Activated T-cell treated with anti-CD3 and anti-CD28 coated beads for 24 hours (primary cell): Measurements from ENCODE around the gene PLEKHG4B.
A peak's percentile ranks its signal among the peaks of the same experiment; 100 is the strongest.
"Not testable (repeated sequence)": the region's sequence is repeated elsewhere in the genome, so short reads cannot be mapped to it uniquely, and the experiment has no call there.

Source experiments
- DNase-seq: peaks from one replicate; pipeline ENCODE4 v3.0.0-alpha.2; 2020; ENCODE audit warnings: low read depth

PLEKHG4B gene

DNA sequence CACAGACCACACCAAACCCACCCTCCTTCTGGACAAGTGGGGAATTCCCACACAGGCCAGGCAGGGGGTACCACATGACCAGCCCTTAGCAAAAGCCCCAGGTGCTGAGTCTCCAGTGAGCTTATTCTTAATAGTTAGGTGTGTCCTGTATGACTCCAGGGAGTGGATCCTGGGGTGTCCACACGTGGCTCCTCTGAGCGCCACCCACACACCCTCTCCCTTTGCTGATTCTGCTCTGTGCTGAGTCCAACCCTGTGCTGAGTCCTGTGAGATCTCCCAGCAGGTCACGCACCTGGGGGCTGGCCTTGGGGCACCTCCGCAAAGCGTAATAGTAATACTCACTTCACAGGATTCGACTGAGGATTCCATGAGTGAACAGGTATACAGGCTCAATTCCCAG lies 112.0 kb downstream of the PLEKHG4B start:
- no peak for DNase-seq

DNA sequence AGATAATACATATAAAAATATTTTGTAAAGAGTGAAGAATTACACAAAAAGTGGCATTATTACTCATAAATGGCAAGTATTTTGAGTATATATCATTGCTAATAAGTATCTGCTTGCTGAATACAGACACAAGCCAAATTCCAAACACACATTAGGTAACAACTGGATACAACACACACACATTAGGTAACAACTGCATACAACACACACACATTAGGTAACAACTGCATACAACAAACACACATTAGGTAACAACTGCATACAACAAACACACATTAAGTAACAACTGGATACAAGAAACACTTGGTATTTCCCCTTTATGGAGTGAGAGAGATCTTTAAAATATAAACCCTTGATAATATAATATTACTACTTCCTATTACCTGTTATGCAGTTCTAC lies 112.5 kb downstream of the PLEKHG4B start:
- DNase-seq: no peak

DNA sequence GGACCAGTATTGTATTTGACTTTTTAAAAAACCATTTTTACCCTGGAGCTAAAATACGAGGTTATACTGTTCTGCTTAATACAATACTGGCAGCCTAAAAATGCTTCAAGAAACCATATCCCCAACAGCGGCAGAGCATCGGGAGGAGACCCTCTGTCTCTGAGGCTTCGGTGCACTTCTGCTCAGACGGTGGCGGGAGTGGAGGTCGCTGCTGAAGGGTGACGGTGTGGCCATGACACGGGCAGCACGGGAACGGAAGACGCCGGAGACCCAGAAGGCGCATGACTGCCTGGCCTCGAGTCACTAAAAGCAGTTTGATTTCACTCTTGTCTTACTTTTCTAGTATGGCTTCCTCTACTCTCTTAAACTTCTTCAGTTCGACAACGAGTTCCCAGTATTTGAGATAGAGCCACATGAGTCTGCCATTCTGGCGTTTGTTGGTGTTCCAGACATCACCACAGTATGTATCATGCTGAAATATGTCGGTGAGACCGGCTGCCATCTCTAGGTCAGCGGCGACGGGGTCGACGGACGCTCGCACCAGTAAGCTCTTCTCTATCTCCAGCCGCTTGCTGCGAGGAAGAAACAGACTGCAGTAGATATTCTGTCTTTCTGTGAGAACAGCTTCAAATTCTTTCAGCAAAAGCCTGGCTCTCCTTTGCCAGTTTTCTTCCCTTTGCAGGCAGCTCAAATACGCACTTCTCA lies 113.2 kb downstream of the PLEKHG4B start:
- no peak for DNase-seq

DNA sequence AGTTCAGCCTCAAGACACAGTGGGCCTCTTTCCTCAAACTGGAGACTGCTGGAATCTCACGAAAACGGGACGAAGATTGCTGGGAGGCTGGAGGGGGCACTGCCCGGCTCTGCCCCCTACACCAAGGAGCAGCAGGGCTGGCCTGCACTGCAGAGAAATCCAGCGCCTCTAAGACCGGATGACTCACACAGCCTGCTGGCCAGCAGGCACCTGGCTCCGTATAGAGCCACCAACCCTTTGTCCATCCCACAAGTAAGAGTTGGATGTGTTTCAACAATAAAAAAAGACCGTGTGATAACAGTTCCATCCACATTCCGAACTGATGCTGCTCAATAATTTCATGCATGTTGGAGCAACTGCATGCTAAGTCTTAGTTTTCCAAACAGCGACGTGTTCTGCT lies 114.4 kb downstream of the PLEKHG4B start:
- no peak for DNase-seq

DNA sequence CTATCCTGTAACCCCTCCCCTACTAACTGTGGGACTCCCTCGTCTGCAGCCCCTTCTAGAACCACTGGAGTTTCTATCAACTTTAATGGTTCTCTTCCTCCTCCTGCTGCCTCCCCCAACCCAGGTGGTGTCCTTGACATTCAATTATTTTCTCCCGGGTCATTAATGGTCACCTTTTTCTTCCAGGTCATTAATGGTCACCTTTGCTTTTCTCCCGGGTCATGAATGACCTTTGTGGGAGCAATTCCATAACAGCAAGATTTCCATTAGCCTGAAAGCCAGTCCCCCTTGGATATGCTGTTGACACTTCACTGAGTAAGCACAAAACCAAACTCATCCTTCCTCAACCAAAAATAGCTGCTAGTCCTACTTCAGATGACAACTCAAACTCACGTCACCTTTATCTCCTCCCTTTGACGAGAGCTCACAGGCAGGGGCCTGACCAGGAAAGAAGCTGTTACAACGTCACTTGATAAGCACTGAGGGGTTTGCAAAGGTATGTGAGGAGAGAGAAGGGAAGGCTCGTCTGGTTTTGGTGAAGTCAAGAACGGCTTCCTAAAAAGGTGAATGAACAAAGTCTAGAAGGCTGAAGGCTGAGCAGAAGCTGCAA lies 115.1 kb downstream of the PLEKHG4B start:
- DNase-seq: no peak

DNA sequence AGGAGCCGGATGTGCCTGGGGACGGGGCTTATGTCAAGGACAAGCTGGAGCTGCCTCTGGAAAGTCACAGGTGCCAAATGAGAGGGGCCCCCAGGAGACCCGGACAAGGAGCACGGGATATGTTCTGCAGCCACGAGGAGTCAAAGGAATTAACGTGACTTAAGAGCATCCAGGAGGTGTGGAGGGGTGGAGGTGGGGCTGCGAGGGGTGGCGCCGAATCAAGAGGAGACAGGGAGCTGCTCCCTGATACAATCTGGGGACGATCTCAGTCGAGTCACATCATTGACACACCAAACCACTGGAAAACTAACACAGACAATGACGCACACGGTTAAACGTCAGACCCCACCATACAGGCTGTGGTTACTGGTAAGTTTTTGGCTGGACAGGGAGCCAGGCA lies 115.6 kb downstream of the PLEKHG4B start:
- DNase-seq: no peak

DNA sequence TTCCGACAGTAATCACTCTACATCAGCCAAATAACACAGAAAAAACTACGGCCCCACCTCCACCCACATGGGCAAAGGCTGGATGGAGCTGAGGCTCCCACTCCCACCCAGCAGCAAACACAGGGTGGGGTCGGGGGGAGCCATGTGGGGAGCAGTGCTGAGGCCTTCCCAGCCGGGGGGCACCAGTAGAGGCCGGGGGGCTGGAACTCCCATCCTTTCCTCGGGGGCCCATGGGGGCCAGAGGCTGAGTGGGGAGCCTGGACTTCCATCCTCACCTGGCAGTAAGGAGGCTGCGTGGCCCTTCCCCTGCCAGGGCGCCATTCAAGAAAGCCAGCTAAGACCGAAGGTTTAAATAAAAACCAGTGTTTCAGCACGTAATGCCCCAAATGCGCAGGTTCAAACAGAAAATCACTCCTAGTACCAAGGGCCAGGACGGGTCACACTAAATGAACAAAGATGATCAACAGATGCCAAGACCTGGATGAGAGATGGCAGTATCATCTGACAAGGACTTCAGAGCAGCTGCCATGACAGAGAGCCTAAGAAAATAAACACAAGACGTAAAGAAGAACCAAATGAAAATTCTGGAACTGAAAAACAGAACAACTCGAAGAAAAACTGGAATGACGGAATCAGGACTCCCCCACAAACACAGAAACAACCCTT lies 116.6 kb downstream of the PLEKHG4B start:
- no peak for DNase-seq

DNA sequence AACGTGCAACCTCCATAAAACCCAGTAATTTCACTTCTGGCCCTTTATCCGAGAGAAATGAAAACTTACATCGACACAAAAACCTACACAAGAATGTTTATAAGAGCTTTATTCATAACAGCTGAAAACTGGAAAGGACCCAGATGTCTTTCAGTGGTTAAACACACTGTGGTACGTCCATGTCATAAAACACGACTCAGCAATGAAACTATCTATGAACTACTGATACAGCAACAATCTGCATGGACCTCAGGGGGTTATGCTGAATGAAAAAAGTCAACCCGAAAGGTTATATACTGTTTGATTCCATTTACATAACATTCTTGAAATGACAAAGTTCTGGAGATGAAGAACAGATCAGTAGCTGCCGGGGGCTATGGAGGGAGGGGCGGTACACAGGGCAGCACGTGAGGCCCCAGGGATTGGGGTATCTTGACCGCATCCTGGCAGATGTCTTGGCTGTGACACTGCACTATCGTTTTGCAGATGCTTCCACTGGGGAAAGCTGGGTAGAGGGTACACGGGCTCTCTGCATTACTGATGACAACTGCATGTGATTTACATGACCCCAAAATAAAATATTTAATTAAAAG lies 121.9 kb downstream of the PLEKHG4B start:
- DNase-seq: no peak

DNA sequence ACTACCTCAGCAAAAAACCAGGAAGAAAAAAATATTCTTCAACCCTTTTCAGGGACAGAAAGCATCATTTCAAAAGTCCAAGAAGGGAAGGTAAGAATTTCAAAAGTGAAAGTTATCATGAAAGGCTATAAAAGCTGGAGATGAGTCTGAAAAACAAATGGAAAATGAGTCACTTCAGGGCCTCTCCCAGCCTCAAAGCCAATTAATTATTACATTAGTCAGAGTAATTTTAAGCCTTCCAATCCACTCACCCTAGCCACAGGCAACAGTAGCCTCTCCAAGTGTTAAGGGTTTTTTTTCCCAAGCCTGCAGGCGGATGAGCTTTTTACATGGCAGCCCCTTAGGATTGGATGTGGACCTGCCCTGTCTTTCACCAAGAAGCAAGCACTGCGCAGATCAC lies 123.3 kb downstream of the PLEKHG4B start:
- DNase-seq: not testable (repeated sequence)

DNA sequence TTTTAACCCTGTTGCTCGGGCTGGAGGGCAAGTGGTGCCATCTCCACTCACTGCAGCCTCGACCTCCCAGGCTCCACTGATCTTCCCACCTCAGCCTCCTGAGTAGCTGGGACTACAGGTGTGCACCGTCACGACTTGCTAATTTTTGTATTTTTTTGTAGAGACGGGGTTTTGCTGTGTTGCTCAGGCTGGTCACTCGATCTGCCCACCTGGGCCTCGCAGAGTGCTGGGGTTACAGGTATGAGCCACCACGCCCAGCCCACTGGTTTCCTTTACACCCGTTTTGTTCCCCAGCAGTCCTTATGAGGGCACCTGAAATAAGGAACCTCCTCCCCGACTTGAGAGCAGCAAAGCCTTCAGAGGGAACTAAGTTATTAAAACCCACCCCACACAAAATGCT lies 124.1 kb downstream of the PLEKHG4B start:
- not testable (repeated sequence) for DNase-seq

DNA sequence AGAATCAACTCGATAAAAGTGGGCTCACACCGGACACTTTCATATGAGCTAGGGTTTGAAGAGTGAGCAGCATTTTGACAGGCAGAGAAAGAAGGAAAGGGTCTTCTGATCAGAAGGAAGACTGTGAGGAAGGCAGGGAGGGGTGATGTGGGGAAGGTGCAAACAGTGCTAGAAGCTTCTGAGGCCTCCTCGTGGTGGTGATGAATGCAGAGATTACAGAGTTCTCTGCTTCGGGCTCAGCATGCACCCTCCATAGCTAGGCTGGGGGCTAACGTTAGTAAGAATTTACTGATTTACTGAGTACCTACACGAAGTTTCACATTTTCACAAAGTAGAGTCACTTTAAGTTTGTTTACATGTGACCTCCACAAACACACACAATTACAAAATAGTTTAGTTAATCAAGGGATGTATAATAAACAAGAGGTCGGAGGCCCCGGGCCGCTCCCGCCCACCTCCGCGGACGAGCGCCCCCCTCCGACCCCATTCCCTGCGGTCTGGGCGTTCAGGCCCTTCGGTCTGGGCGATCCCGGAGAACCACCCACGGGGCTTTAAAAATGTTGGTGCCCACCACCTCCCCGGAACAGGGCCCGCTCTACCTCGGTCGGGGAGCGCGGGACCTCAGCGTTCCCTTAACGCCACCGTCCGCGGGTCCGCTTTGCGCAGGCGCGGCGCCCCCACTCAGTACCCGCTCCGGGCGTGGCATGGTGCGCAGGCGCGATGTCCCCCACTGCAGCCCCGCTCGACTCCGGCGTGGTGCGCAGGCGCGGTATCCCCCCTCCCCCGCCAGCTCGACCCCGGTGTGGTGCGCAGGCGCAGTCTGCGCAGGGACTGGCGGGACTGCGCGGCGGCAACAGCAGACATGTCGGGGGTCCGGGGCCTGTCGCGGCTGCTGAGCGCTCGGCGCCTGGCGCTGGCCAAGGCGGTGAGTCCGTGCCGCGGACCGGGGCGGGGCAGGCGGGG lies 125.8 kb downstream of the PLEKHG4B start, which contains the start of the genes CCDC127 and SDHA:
CCDC127 (minus strand) TSS at position 660 of the 963 bp plus-strand sequence. CDS start 1,304 bp downstream, outside the sequence.
SDHA (plus strand) TSS at position 827 of the 963 bp plus-strand sequence; CDS start at position 863, 36 bp downstream.
- DNase-seq: peak; percentile 99

DNA sequence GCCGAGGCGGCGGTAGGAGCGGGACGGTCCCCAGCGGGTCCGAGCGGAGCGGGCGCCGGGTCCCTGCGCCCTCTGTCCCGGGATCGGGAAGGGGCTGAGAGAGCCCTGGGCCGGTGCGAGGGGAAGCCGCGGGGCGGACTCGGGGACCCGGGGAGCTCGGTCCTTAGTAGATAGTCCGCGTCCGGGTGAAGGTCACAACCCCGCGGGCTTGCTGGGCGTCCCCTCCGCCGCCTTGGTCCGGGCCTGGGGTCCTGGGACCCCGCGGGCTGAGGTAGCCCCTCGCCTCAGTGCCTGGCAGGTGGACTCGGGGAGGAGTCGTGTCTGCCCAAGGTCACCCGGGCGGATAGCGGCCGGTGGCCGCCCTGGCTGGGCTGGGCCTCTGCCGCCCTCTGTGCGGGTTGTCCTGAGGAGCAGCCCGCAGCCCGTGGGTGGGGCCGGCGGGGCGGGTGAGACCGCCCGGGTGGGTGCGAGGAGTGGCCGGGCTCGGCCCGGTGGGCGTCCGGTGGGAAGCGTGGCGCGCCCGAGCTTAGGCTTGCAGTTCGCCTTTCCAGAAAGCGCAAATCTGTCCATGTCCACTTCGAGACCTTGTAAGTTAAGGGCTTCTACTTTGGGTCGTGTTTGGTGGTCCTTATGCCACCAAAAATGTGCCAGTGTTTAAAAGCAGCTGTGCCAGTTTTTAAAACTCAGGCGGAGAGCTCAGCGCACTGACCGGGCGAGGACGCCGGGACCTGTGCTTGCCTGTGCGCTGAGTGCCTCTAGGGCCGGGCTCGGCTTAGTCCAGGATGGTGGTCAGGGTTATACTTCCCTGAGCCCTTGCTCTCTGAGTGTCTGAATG lies 126.7 kb downstream of the PLEKHG4B start:
- DNase-seq: no peak

DNA sequence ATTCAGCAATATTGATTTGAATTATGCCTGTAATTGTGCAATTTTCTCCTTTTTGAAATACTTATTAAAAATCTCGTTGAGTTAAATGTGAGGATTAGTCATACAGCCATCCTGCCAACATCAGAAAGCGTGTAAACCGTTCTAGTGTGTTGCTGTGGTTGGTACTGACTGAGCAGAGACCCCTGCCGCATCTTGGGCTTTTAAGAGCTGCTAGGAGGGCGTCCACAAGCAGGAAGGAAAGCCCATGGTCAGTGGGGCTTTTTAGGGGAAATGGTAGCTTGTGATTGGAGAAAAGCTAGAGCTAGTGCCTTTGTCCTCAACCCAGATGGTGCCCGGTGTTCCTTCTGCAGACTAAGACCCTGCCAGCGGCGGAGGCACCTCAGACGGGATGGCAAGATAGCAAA lies 127.5 kb downstream of the PLEKHG4B start:
- DNase-seq: no peak

DNA sequence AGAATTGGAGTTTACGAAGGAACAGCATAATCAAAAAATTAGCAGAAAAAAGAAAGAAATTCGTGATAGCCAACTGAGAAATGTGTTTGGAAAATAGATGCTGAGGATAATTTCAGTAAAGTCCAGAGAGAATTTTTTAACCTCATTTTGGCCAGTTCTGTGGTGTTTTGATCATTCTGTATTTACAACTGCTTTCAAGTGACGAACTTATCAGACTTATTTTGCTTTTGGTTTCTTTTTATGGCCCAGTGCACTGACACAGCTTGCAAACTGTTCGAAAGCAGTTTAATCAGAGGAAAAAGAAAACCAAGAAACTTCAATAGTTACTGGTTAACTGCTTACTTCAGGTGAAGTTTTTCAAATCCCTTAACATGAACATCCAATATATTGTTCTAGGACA lies 128.0 kb downstream of the PLEKHG4B start:
- DNase-seq: no peak

DNA sequence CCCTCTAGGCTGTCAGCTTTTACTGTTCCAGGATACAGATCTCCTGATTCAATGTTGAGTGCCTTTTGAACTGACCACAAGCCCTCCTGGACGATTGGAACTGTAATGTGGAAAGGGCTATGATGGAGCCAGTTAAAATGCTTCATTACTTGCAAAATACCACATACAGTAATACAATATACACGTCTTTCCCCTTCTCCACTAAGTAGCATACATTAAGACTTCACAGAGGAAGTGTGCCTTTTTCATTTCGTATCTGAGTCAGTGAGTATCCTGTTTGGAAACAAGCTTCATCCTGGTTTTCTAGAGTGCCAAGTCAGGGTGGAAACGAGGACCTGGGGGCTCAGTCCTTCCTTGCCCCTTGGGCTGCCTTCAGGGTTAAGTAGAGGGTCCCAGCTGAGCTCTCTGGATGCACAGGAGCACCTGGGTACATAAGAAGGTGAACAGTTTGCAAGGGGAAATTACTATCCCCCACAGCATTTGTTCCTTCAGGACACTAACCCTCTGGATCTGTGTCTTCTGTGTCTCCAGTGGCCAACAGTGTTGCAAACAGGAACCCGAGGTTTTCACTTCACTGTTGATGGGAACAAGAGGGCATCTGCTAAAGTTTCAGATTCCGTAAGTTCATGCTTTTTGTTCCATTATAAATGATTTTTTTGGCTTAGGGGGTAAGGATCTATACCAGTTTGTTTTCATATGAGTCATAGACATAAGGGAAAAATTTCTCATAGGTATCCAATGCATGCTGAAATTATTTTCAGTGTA lies 131.2 kb downstream of the PLEKHG4B start:
- DNase-seq: not testable (repeated sequence)

DNA sequence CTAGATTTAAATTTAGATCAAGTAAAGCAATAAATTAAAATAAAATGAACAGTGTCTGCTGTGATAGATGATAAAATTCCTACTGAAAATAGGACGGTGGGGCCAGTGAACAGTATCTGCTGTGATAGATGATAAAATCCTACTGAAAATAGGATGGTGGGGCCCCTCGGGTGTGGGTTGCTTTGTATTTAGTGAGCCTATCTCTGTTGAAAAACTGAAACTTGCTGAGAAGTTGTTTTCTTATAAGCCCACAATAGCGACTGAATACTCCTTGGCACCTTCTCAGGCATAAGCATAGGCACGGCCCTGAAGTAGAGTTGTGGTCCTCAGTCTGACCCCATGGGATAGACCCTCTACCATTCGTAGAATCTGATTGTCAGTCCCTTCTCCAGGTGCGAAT lies 131.8 kb downstream of the PLEKHG4B start:
- DNase-seq: no peak

DNA sequence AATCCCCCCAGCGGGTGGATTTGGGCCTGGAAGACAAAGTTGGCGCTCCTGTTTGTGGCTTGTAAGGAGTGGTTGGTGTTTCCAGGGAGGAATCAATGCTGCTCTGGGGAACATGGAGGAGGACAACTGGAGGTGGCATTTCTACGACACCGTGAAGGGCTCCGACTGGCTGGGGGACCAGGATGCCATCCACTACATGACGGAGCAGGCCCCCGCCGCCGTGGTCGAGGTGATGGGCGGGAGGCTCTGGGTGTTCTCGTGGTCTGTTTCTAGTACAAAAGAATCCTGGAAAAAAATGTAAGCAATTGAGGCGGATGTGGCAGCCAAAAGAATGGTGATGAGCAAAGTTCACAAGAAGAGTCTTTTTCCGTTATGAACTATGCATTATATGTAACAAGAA lies 133.4 kb downstream of the PLEKHG4B start:
- DNase-seq: no peak

DNA sequence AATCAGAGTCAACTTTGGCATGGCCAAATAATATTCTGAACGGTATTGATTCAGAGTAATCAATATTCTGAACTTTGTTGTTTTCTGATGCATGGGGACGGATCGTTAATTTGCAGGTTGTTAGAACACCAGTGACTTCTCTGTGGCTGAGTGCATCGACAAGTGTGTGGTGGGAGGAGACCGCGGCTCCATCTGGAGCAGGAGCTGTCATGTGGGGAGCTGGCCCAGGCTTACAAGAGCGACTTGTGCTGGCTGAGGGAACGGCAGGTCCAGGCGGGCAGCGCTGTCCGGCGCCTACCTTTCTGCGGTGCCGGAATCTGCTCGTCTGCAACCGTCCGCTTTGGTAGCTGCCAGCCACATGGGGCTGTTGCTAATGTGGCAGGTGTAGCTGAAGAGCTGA lies 135.4 kb downstream of the PLEKHG4B start:
- DNase-seq: not testable (repeated sequence)

DNA sequence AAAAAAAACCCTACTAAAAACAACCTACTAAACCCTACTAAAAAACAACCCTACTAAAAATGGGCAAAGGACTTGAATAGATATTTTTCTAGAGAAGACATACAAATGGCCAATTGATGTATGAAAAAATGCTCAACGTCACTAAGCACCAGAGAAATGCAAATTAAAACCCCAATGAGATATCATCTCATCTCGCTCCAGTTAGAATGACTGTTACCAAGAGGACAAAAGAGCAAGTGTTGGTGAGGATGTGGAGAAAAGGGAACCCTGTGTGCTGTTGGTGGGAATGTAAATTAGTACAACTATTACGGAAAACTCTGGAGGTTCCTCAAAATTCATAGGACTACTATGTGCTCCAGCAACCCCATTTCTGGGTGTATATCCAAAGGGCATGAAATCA lies 136.9 kb downstream of the PLEKHG4B start:
- DNase-seq: no peak

DNA sequence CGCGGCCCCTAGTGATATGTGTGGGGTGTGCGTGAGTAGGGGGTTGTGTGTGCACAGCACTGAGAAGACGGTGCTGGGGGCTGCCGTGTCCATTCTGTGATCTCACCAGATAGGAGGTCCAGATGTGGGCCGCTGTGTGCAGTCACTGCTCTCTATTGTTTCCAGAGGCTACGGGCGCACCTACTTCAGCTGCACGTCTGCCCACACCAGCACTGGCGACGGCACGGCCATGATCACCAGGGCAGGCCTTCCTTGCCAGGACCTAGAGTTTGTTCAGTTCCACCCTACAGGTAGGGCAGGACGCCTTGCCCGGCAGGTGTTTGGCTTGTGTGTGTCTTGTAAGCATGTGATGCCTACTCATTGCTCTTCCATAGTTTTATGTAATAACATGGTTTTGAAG lies 138.7 kb downstream of the PLEKHG4B start:
- DNase-seq: no peak
